Stomach (tissue), 4 donors: Measurements from ENCODE around the gene SLC25A51.

Experiments
- CTCF ChIP-seq, 7 experiments: fragments of 450-650 bp in 4 of 7; fragments of 200-600 bp in 3 of 7; sonication (generic) in 3 of 7; IDR thresholded peaks; one replicate each; pipeline ENCODE4 v1.5.1; 2016 to 2019; ENCODE audit warnings: antibody characterized with exemption in 7 of 7, control low read depth in 2 of 7, mild to moderate bottlenecking in 1 of 7
- POLR2A ChIP-seq, 4 donors: fragments of 450-650 bp; IDR thresholded peaks; one replicate each; pipeline ENCODE4 v1.6.1; 2016; ENCODE audit warnings: antibody characterized with exemption in 4 of 4, control low read depth in 2 of 4, mild to moderate bottlenecking in 1 of 4, moderate library complexity in 1 of 4

DNA sequence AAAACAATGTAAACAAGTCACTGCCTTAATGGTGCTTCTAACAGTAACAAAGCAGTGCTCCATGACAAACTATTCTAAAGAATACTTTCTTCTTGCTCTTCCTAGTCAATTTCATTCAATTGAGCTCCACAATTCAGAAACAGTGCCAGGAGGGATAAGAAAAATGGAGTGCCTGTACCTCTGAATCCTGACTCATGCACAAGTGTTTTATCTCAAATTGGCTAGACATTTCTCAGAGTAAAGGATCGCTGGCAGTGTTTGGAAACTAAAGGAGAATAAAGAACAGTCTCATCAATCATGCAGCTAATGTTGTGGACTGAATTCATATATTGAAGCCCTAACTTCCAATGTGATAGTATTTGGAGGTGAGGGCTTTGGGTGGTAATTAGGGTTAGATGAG is 27.6 kb downstream of the SLC25A51 start:
- TF ChIP-seq POLR2A (IDR thresholded peaks at IDR 0.05): no peak
- no peak for TF ChIP-seq CTCF (IDR thresholded peaks at IDR 0.05)
